Thyroid gland (tissue), 4 donors: ENCODE data around the gene ANKRD36.

ENCODE experiments used
- POLR2A ChIP-seq, 2 donors: fragments of 450-650 bp; IDR thresholded peaks; one replicate each; pipeline ENCODE4 v1.6.1; 2017; ENCODE audit warnings: antibody characterized with exemption in 2 of 2, mild to moderate bottlenecking in 2 of 2, moderate library complexity in 1 of 2
- TF ChIP-seq, protein P1 (sequence below), 6 experiments: fragments of 200-600 bp in 3 of 6; fragments of 450-650 bp in 3 of 6; sonication (generic) in 3 of 6; IDR thresholded peaks; one replicate each; pipeline ENCODE4 v1.5.1; 2016 to 2019; ENCODE audit warnings: antibody characterized with exemption in 6 of 6, mild to moderate bottlenecking in 2 of 6, inconsistent platforms in 1 of 6, moderate library complexity in 1 of 6

- TF ChIP-seq, protein P1, sequence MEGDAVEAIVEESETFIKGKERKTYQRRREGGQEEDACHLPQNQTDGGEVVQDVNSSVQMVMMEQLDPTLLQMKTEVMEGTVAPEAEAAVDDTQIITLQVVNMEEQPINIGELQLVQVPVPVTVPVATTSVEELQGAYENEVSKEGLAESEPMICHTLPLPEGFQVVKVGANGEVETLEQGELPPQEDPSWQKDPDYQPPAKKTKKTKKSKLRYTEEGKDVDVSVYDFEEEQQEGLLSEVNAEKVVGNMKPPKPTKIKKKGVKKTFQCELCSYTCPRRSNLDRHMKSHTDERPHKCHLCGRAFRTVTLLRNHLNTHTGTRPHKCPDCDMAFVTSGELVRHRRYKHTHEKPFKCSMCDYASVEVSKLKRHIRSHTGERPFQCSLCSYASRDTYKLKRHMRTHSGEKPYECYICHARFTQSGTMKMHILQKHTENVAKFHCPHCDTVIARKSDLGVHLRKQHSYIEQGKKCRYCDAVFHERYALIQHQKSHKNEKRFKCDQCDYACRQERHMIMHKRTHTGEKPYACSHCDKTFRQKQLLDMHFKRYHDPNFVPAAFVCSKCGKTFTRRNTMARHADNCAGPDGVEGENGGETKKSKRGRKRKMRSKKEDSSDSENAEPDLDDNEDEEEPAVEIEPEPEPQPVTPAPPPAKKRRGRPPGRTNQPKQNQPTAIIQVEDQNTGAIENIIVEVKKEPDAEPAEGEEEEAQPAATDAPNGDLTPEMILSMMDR (IDR thresholded peaks at IDR 0.05) = no peak
- no peak for TF ChIP-seq POLR2A (IDR thresholded peaks at IDR 0.05)
Observed at GRCh38 chr2:97095661-97096060, 17.3 kb upstream of the ANKRD36 start.
